ENCODE measurements around the gene TBXAS1.

Gene TBXAS1

GRCh38 chr7:140031364-140031763 lies 202.3 kb downstream of the TBXAS1 start:
- DNase-seq, result no peak

- no peak for DNase-seq
Observed at GRCh38 chr7:140033036-140033435, 204.0 kb downstream of the TBXAS1 start.

- DNase-seq, result no peak
Observed at GRCh38 chr7:140033779-140034363, 204.8 kb downstream of the TBXAS1 start.

GRCh38 chr7:140034421-140034820 lies 205.4 kb downstream of the TBXAS1 start:
- no peak for DNase-seq

GRCh38 chr7:140035400-140036223 lies 206.5 kb downstream of the TBXAS1 start:
- DNase-seq, result no peak

GRCh38 chr7:140036224-140036962 lies 207.3 kb downstream of the TBXAS1 start:
- DNase-seq, result no peak

GRCh38 chr7:140039066-140039465 lies 210.0 kb downstream of the TBXAS1 start:
- no peak for DNase-seq

- no peak for DNase-seq
Observed at GRCh38 chr7:140039896-140040295, 210.8 kb downstream of the TBXAS1 start.

GRCh38 chr7:140041659-140042385 lies 212.8 kb downstream of the TBXAS1 start:
- no peak for DNase-seq

GRCh38 chr7:140042386-140042670 lies 213.3 kb downstream of the TBXAS1 start:
- DNase-seq, result no peak

- DNase-seq, result no peak
Observed at GRCh38 chr7:140044251-140044650, 215.2 kb downstream of the TBXAS1 start.

- no peak for DNase-seq
Observed at GRCh38 chr7:140045697-140046096, 216.6 kb downstream of the TBXAS1 start.

- DNase-seq, result no peak
Observed at GRCh38 chr7:140047197-140047596, 218.1 kb downstream of the TBXAS1 start.

- no peak for DNase-seq
Observed at GRCh38 chr7:140048138-140048537, 219.1 kb downstream of the TBXAS1 start.

GRCh38 chr7:140048989-140049338 lies 219.9 kb downstream of the TBXAS1 start:
- DNase-seq, result no peak

- no peak for DNase-seq
Observed at GRCh38 chr7:140049339-140050024, 220.4 kb downstream of the TBXAS1 start.

GRCh38 chr7:140050100-140050499 lies 221.0 kb downstream of the TBXAS1 start:
- no peak for DNase-seq

- no peak for DNase-seq
Observed at GRCh38 chr7:140051820-140052219, 222.8 kb downstream of the TBXAS1 start.

- no peak for DNase-seq
Observed at GRCh38 chr7:140053812-140054539, 224.9 kb downstream of the TBXAS1 start.

- DNase-seq, result no peak
Observed at GRCh38 chr7:140054751-140055150, 225.7 kb downstream of the TBXAS1 start.

GRCh38 chr7:140055833-140056232 lies 226.8 kb downstream of the TBXAS1 start:
- DNase-seq, result no peak

All from cerebellar nuclear complex (tissue), 1 donor.